Measurements from ENCODE around the gene SLC1A2. TPM values are rescaled to one million over a fixed set of nuclear protein-coding genes. Genes with fewer than 3 reads are reported as not detected.

Gene SLC1A2
- total RNA-seq, 2 donors from 2014 or later, result 0.54 to 0.78 TPM

DNA sequence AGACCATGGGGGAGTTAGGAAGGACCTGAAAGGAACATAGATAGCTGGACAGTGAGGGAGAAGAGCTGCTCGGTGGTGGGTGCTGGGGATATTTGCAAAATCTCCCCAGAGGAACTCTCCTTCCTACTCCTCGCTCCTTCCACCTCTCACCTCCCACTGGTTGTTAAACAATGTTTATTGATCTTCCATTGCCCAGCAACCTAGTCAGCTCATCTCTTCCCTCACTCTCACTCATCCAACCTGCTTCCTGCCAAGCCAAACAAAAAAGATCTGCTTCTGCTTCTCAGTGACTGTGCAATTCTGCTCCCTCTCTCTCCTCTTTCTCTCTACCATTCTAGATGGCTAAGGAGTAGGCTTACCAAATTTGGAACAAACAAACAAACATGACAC, 115.0 kb downstream of the SLC1A2 start:
- no peak for DNase-seq (ENCODE audit: low spot score)

DNA sequence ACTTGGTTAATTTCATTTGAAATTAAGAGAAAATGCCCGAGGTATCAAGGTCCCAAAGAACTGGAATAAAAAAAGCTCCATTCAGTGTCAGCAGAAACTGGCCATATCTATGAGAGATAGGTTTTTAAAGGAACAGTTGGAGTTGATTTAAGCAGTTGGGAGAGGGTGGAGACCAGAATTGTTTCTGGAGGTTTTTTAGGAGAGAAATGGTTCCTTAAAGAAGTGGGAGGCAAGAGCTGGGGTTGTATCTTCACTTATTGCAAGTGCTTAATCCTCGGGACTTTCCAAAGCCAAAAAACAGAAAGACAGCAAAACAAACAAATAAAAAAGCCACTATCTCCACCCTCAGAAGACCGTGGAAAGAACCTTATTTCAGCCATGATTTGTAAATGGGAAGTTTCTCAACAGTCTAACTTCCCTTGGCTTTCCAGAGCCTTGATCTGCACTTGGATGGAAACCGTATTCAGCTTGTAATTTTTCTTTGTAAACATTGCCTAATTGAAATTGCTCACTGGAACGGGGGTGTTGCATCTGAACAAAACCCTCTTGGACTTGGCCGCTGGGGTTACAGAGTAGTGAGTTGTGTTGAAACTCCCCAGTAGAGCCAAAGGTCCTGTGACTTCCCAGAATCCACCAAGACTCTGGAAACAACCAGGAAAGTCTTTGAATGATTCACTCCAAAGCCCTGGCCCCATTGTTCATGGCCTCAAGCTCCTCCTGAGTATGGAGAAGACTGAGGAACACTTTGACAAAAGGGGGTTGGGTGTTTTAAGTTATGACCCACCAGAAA, 115.6 kb downstream of the SLC1A2 start:
- Histone ChIP-seq H3K9me3 (no peaks in the 10 kb centered on the region), H3K4me3 (no peak overlapping the region), H3K27me3 (replicated peaks; ENCODE audit: insufficient read depth) (no peaks in the 10 kb centered on the region), H3K27ac (no peak overlapping the region), H3K36me3 (no peaks in the 10 kb centered on the region), H3K4me1 (ENCODE audit: control insufficient read depth in 1 of 2, low read depth in 2 of 2) (no peaks in the 10 kb centered on the region)
- TF ChIP-seq CTCF (IDR thresholded peaks at IDR 0.05), result no peak
- DNase-seq (ENCODE audit: low spot score) (peak; percentile 22), ATAC-seq (ENCODE audit: insufficient number of reproducible peaks, low FRiP score, low read depth) (no peak)

More for the DNA sequence above, 115.0 kb downstream of the SLC1A2 start:
- ATAC-seq (ENCODE audit: insufficient number of reproducible peaks, low FRiP score, low read depth), result no peak
- Histone ChIP-seq H3K36me3 (no peaks in the 10 kb centered on the region), H3K4me1 (ENCODE audit: control insufficient read depth in 1 of 2, low read depth in 2 of 2) (no peaks in the 10 kb centered on the region), H3K4me3 (no peak overlapping the region), H3K27ac (no peak overlapping the region), H3K9me3 (no peaks in the 10 kb centered on the region), H3K27me3 (replicated peaks; ENCODE audit: insufficient read depth) (no peaks in the 10 kb centered on the region)
- no peak for TF ChIP-seq CTCF (IDR thresholded peaks at IDR 0.05)

GRCh38 chr11:35302398-35302797, 117.0 kb downstream of the SLC1A2 start:
- DNase-seq (ENCODE audit: low spot score) (no peak), ATAC-seq (ENCODE audit: insufficient number of reproducible peaks, low FRiP score, low read depth) (no peak)
- Histone ChIP-seq H3K9me3 (no peaks in the 10 kb centered on the region), H3K4me1 (ENCODE audit: control insufficient read depth in 1 of 2, low read depth in 2 of 2) (no peaks in the 10 kb centered on the region), H3K36me3 (no peaks in the 10 kb centered on the region), H3K27ac (no peak overlapping the region), H3K4me3 (no peak overlapping the region), H3K27me3 (replicated peaks; ENCODE audit: insufficient read depth) (no peaks in the 10 kb centered on the region)
- TF ChIP-seq CTCF (IDR thresholded peaks at IDR 0.05), result no peak

DNA sequence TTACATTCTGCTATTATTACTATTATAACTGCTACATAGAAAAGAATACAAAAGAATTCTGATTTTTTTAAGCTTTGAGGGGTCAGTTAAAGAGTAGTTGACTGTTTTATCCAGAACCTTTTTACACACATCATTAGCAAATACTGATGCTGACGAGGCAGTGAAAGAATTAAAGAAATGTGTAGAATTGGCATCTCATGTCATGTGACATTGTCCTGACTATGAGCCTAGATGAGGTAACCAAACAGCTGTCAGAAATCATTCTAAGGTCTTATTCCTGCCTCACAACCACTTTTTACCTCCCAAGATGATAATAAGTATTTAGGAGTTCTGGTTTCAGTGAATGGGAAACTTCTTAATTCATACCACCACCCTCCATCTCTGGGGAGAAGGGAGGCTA, 121.0 kb downstream of the SLC1A2 start:
- DNase-seq (ENCODE audit: low spot score), result no peak
- TF ChIP-seq CTCF (IDR thresholded peaks at IDR 0.05), result no peak
- Histone ChIP-seq H3K4me3 (no peak overlapping the region), H3K27me3 (replicated peaks; ENCODE audit: insufficient read depth) (no peaks in the 10 kb centered on the region), H3K4me1 (ENCODE audit: control insufficient read depth in 1 of 2, low read depth in 2 of 2) (no peaks in the 10 kb centered on the region), H3K9me3 (no peaks in the 10 kb centered on the region), H3K27ac (no peak overlapping the region), H3K36me3 (no peaks in the 10 kb centered on the region)
- ATAC-seq (ENCODE audit: insufficient number of reproducible peaks, low FRiP score, low read depth), result no peak

DNA sequence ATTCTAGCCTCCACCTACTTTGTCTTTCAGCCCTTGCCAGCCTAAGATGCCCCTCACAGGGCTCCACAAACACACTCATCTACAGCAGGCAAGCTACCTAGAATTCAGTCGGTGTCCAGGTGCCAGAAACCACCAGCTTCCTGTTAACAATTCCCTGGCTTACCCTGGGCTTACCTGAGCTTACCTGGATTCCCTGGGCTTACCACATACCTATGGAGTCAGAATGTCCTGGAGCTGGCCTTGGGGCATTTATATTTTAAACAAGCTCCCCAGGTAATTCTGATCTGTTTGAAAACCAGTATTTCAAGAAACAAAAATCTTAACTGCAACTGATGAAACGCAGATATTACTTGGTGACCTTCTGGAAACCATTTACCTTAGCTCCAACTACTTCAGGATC, 123.6 kb downstream of the SLC1A2 start:
- TF ChIP-seq CTCF (IDR thresholded peaks at IDR 0.05), result no peak
- H3K4me1 ChIP-seq (ENCODE audit: control insufficient read depth in 1 of 2, low read depth in 2 of 2), result peaks cover 0 to 13% of the 10 kb centered on the region in 2 donors
- H3K27ac ChIP-seq, result no peak overlapping the region
- H3K9me3 ChIP-seq, result no peaks in the 10 kb centered on the region
- no peak for ATAC-seq (ENCODE audit: insufficient number of reproducible peaks, low FRiP score, low read depth)
- no peaks in the 10 kb centered on the region for H3K27me3 ChIP-seq (replicated peaks; ENCODE audit: insufficient read depth)
- H3K36me3 ChIP-seq, result no peaks in the 10 kb centered on the region
- H3K4me3 ChIP-seq, result no peak overlapping the region
- DNase-seq (ENCODE audit: low spot score), result no peak
